Sigmoid colon (tissue), 7 donors: ENCODE measurements around the gene RAP1GAP. TPM values are rescaled to one million over a fixed set of nuclear protein-coding genes. Genes with fewer than 3 reads are reported as not detected.

Source experiments
- DNase-seq: peaks from one replicate; pipeline ENCODE4 v3.0.0-alpha.2; 2019
- H3K27ac ChIP-seq, 4 donors: fragments of 200-600 bp; sonication (generic); one replicate each; pipeline ENCODE4 v1.5.1; 2016 to 2019; ENCODE audit warnings: mild to moderate bottlenecking in 1 of 4
- H3K27me3 ChIP-seq, 3 donors: fragments of 200-600 bp; sonication (generic); one replicate each; pipeline ENCODE4 v1.5.1; 2019; ENCODE audit warnings: mild to moderate bottlenecking in 1 of 3
- H3K36me3 ChIP-seq, 4 donors: fragments of 200-600 bp; sonication (generic); one replicate each; pipeline ENCODE4 v1.5.1; 2016 to 2019
- H3K4me1 ChIP-seq, 4 donors: fragments of 200-600 bp; sonication (generic); one replicate each; pipeline ENCODE4 v1.5.1; 2017 to 2019
- H3K4me3 ChIP-seq, 4 donors: fragments of 200-600 bp; sonication (generic); one replicate each; pipeline ENCODE4 v1.5.1; 2017 to 2019; ENCODE audit warnings: mild to moderate bottlenecking in 2 of 4, moderate library complexity in 1 of 4
- H3K9me3 ChIP-seq, 4 donors: fragments of 200-600 bp in 3 of 4; sonication (generic) in 3 of 4; one replicate each; pipeline versions ENCODE4 v1.5.1 to v1.6.1; 2013 to 2019
- CTCF ChIP-seq, 4 experiments: fragments of 450-650 bp in 3 of 4; fragments of 200-600 bp in 1 of 4; IDR thresholded peaks; one replicate each; pipeline ENCODE4 v1.5.1; 2016 to 2019; ENCODE audit warnings: antibody characterized with exemption in 4 of 4, mild to moderate bottlenecking in 3 of 4, moderate library complexity in 2 of 4
- EP300 ChIP-seq, 4 donors: sonication (generic); formaldehyde crosslinking; IDR thresholded peaks; one replicate each; pipeline ENCODE4 v1.6.1; 2017; ENCODE audit warnings: antibody characterized with exemption in 4 of 4
- POLR2A ChIP-seq, 2 donors: fragments of 450-650 bp; IDR thresholded peaks; one replicate each; pipeline ENCODE4 v1.6.1; 2016; ENCODE audit warnings: antibody characterized with exemption in 2 of 2, mild to moderate bottlenecking in 2 of 2, moderate library complexity in 2 of 2
- POLR2AphosphoS5 ChIP-seq, 4 donors: sonication (generic); formaldehyde crosslinking; IDR thresholded peaks; one replicate each; pipeline ENCODE4 v1.6.1; 2017; ENCODE audit warnings: antibody characterized with exemption in 4 of 4
- WGBS, 2 donors: extraction: QIAGEN DNeasy Blood & Tissue Kit; methylation state at CpG; one replicate each; pipeline ENCODE4 v1.1.7; 2013; 5-methylcytosine and 5-hydroxymethylcytosine counted together
- intact Hi-C: fragments of 100-400 bp; cut with DNase I; formaldehyde crosslinking; loops from one replicate; pipeline ENCODE4 v1.15.1; 2023
- polyA plus RNA-seq, 3 donors: library from polyadenylated mRNA; stranded (reverse); fragments of 200-250 nt; gene quantifications; one replicate each; pipeline ENCODE4 v1.2.3, GENCODE V29; 2013
- total RNA-seq, 4 donors: library from RNA; depleted of rRNA; stranded (reverse); fragments of >200 nt; gene quantifications; one replicate each; pipeline ENCODE4 v1.1.0, GENCODE V29; 2016
- donor health status: healthy with polysubstance abuse.
- donor health status: Bipolar disorder and iron deficiency.
- donor health status: healthy.

RAP1GAP gene
- total and polyA plus RNA-seq, 7 donors = 0.33 to 47.4 (median 12.5) TPM; not detected in 1

- peaks cover 0 to 6% (median 5%) of the 10 kb centered on the region in 4 donors for H3K4me1 ChIP-seq
- intact Hi-C loops = loop anchor here (2.0 kb wide), 1 partner anchor 151 kb away; the partner anchor contains the start of gene ALPL
- H3K9me3 ChIP-seq = no peaks in the 10 kb centered on the region
- 1 to 2% methylated on average over 64 of the region's 64 CpGs for WGBS, 2 donors
- no peak overlapping the region for H3K27ac ChIP-seq
- TF ChIP-seq EP300 (IDR thresholded peaks at IDR 0.05) (no peak), CTCF (IDR thresholded peaks at IDR 0.05) (peak; percentile 82 to 96 (median 84))
- H3K4me3 ChIP-seq = no peak overlapping the region
- DNase-seq = peak; percentile 77
- peaks cover 0 to 51% (median 24%) of the 10 kb centered on the region in 3 donors for H3K27me3 ChIP-seq
- H3K36me3 ChIP-seq = no peaks in the 10 kb centered on the region
Observed at GRCh38 chr1:21659099-21659923, 9.8 kb downstream of the RAP1GAP start.

GRCh38 chr1:21657456-21658190 lies 11.5 kb downstream of the RAP1GAP start:
- Histone ChIP-seq H3K27me3 (peaks cover 0 to 34% (median 18%) of the 10 kb centered on the region in 3 donors), H3K9me3 (no peaks in the 10 kb centered on the region), H3K4me1 (peaks cover 0 to 6% (median 5%) of the 10 kb centered on the region in 4 donors), H3K27ac (no peak overlapping the region), H3K36me3 (no peaks in the 10 kb centered on the region), H3K4me3 (no peak overlapping the region)
- TF ChIP-seq CTCF (IDR thresholded peaks at IDR 0.05) = no peak
- TF ChIP-seq EP300 (IDR thresholded peaks at IDR 0.05) = no peak
- TF ChIP-seq POLR2A (IDR thresholded peaks at IDR 0.05) = no peak
- no peak for TF ChIP-seq POLR2AphosphoS5 (IDR thresholded peaks at IDR 0.05)
- DNase-seq = no peak
- intact Hi-C loops = loop anchor here (2.0 kb wide), 1 partner anchor 149 kb away; the partner anchor contains the start of gene ALPL
- 66 to 70% methylated on average over 10 of the region's 10 CpGs for WGBS, 2 donors

GRCh38 chr1:21655748-21656147 lies 13.4 kb downstream of the RAP1GAP start:
- no peak overlapping the region for H3K27ac ChIP-seq

GRCh38 chr1:21655259-21655658 lies 13.9 kb downstream of the RAP1GAP start:
- TF ChIP-seq EP300 (IDR thresholded peaks at IDR 0.05) = no peak
- no peak for TF ChIP-seq POLR2A (IDR thresholded peaks at IDR 0.05)
- no peak for TF ChIP-seq POLR2AphosphoS5 (IDR thresholded peaks at IDR 0.05)
- TF ChIP-seq CTCF (IDR thresholded peaks at IDR 0.05) = no peak
- Histone ChIP-seq H3K9me3 (no peaks in the 10 kb centered on the region), H3K4me3 (no peak overlapping the region), H3K4me1 (peaks cover 0 to 19% (median 18%) of the 10 kb centered on the region in 4 donors), H3K27ac (no peak overlapping the region), H3K36me3 (no peaks in the 10 kb centered on the region), H3K27me3 (peaks cover 6 to 32% (median 20%) of the 10 kb centered on the region in 3 donors)
- no peak for DNase-seq
- WGBS, 2 donors = 88 to 89% methylated on average over 4 of the region's 4 CpGs
- intact Hi-C loops = no loop called here

More at GRCh38 chr1:21655748-21656147, 13.4 kb downstream of the RAP1GAP start:
- Histone ChIP-seq H3K36me3 (no peaks in the 10 kb centered on the region), H3K9me3 (no peaks in the 10 kb centered on the region), H3K4me1 (peaks cover 0 to 19% (median 18%) of the 10 kb centered on the region in 4 donors), H3K27me3 (peaks cover 2 to 32% (median 19%) of the 10 kb centered on the region in 3 donors), H3K4me3 (no peak overlapping the region)
- WGBS, 2 donors = 40 to 48% methylated on average over 4 of the region's 4 CpGs
- intact Hi-C loops = no loop called here
- DNase-seq = no peak
- TF ChIP-seq POLR2AphosphoS5 (IDR thresholded peaks at IDR 0.05) (no peak), CTCF (IDR thresholded peaks at IDR 0.05) (no peak), POLR2A (IDR thresholded peaks at IDR 0.05) (no peak), EP300 (IDR thresholded peaks at IDR 0.05) (no peak)
